HG03064 (cell line): Measurements from ENCODE around the gene ARHGAP19.
"Not testable (repeated sequence)": the region's sequence is repeated elsewhere in the genome, so short reads cannot be mapped to it uniquely, and the experiment has no call there.

Experiments used
- ATAC-seq: cut with Tn5 transposase; IDR thresholded peaks from one replicate; pipeline ENCODE4 v1.9.1; 2021; ENCODE audit warnings: low read depth; ENCODE audit not compliant: unreplicated experiment

ARHGAP19 gene

GRCh38 chr10:97290076-97290475, 2.4 kb downstream of the ARHGAP19 start:
- not testable (repeated sequence) for ATAC-seq

GRCh38 chr10:97280783-97281182, 11.7 kb downstream of the ARHGAP19 start:
- no peak for ATAC-seq

GRCh38 chr10:97279121-97279815, 13.2 kb downstream of the ARHGAP19 start:
- ATAC-seq: no peak

- ATAC-seq: no peak
Measured at GRCh38 chr10:97278491-97278989, 13.9 kb downstream of the ARHGAP19 start.

- no peak for ATAC-seq
Measured at GRCh38 chr10:97277551-97277950, 14.9 kb downstream of the ARHGAP19 start.

GRCh38 chr10:97274828-97275227, 17.6 kb downstream of the ARHGAP19 start:
- ATAC-seq: no peak

GRCh38 chr10:97273700-97274099, 18.7 kb downstream of the ARHGAP19 start:
- no peak for ATAC-seq

GRCh38 chr10:97270523-97271154, 21.8 kb downstream of the ARHGAP19 start:
- no peak for ATAC-seq

- ATAC-seq: no peak
Measured at GRCh38 chr10:97267671-97268070, 24.8 kb downstream of the ARHGAP19 start.

- not testable (repeated sequence) for ATAC-seq
Measured at GRCh38 chr10:97265095-97265494, 27.3 kb downstream of the ARHGAP19 start.

GRCh38 chr10:97263971-97264370, 28.5 kb downstream of the ARHGAP19 start:
- ATAC-seq: no peak

GRCh38 chr10:97261656-97262055, 30.8 kb downstream of the ARHGAP19 start:
- no peak for ATAC-seq

GRCh38 chr10:97261183-97261582, 31.3 kb downstream of the ARHGAP19 start:
- no peak for ATAC-seq

GRCh38 chr10:97259119-97259518, 33.3 kb downstream of the ARHGAP19 start:
- no peak for ATAC-seq

- no peak for ATAC-seq
Measured at GRCh38 chr10:97256356-97256755, 36.1 kb downstream of the ARHGAP19 start.

GRCh38 chr10:97255512-97256293, 36.7 kb downstream of the ARHGAP19 start:
- ATAC-seq: no peak

- ATAC-seq: no peak
Measured at GRCh38 chr10:97254694-97255093, 37.7 kb downstream of the ARHGAP19 start.

GRCh38 chr10:97250952-97251351, 41.5 kb downstream of the ARHGAP19 start:
- ATAC-seq: no peak

GRCh38 chr10:97243836-97244235, 48.6 kb downstream of the ARHGAP19 start:
- no peak for ATAC-seq

- no peak for ATAC-seq
Measured at GRCh38 chr10:97238855-97239254, 53.6 kb downstream of the ARHGAP19 start.

GRCh38 chr10:97235353-97235752, 57.1 kb downstream of the ARHGAP19 start:
- no peak for ATAC-seq
